MM.1S (cell line): ENCODE results near the gene NUDT21.

ENCODE experiments used
- DNase-seq: peaks from one replicate; pipeline ENCODE4 v3.0.0-alpha.2; 2015
- H2AFZ ChIP-seq: fragments of 300-600 bp; sonication (generic); 2 replicates; pipeline ENCODE4 v1.6.0; 2016; ENCODE audit warnings: antibody characterized with exemption, low read length
- H3F3A ChIP-seq: fragments of 300-600 bp; sonication (generic); 2 replicates; pipeline ENCODE4 v1.6.1; 2016; ENCODE audit warnings: mild to moderate bottlenecking, antibody characterized with exemption, low read length, moderate library complexity, mixed read lengths; ENCODE audit not compliant: insufficient read depth
- H3K27ac ChIP-seq: fragments of 300-600 bp; sonication (generic); 2 replicates; pipeline ENCODE4 v1.5.1; 2016; ENCODE audit warnings: mild to moderate bottlenecking, low read length
- H3K27me3 ChIP-seq: fragments of 300-600 bp; sonication (generic); replicated peaks from 2 replicates; pipeline ENCODE4 v1.6.0; 2016; ENCODE audit warnings: low read length; ENCODE audit not compliant: insufficient read depth
- H3K36me3 ChIP-seq: fragments of 300-600 bp; sonication (generic); replicated peaks from 2 replicates; pipeline ENCODE4 v1.6.1; 2016; ENCODE audit warnings: mild to moderate bottlenecking, low read length, mixed read lengths; ENCODE audit not compliant: insufficient read depth
- H3K4me1 ChIP-seq: fragments of 300-600 bp; sonication (generic); 2 replicates; pipeline ENCODE4 v1.6.1; 2016; ENCODE audit warnings: low read length, mixed read lengths
- H3K4me2 ChIP-seq: fragments of 300-600 bp; sonication (generic); 2 replicates; pipeline ENCODE4 v1.6.0; 2016; ENCODE audit warnings: low read depth, low read length
- H3K4me3 ChIP-seq: fragments of 300-600 bp; sonication (generic); 2 replicates; pipeline ENCODE4 v1.5.1; 2016; ENCODE audit warnings: low read length, mixed read lengths
- H3K79me2 ChIP-seq: fragments of 300-600 bp; sonication (generic); 2 replicates; pipeline ENCODE4 v1.6.1; 2016; ENCODE audit warnings: mixed run types, low read length, mixed read lengths
- H3K9ac ChIP-seq: fragments of 300-600 bp; sonication (generic); 2 replicates; pipeline ENCODE4 v1.6.1; 2016; ENCODE audit warnings: low read length, mixed read lengths
- H3K9me2 ChIP-seq: fragments of 300-600 bp; sonication (generic); replicated peaks from 2 replicates; pipeline ENCODE4 v1.6.1; 2016; ENCODE audit warnings: mild to moderate bottlenecking, low read length, mixed read lengths; ENCODE audit not compliant: insufficient read depth
- H3K9me3 ChIP-seq: fragments of 300-600 bp; sonication (generic); replicated peaks from 2 replicates; pipeline ENCODE4 v1.6.1; 2016; ENCODE audit warnings: mild to moderate bottlenecking, low read length, mixed read lengths; ENCODE audit not compliant: insufficient read depth
- H4K20me1 ChIP-seq: fragments of 300-600 bp; sonication (generic); 2 replicates; pipeline ENCODE4 v1.6.1; 2016; ENCODE audit warnings: mild to moderate bottlenecking, low read length, moderate library complexity, mixed read lengths; ENCODE audit not compliant: insufficient read depth
- CTCF ChIP-seq: fragments of 300-600 bp; sonication (generic); IDR thresholded peaks from 2 replicates; pipeline ENCODE4 v1.5.1; 2016; ENCODE audit warnings: antibody characterized with exemption, low read length, mixed read lengths
- EZH2 ChIP-seq: fragments of 300-600 bp; sonication (generic); optimal IDR thresholded peaks from 2 replicates; pipeline ENCODE3; 2017; ENCODE audit warnings: low read depth, mild to moderate bottlenecking, antibody characterized with exemption, low read length, mixed read lengths
- EZH2phosphoT487 ChIP-seq: fragments of 300-600 bp; sonication (generic); IDR thresholded peaks from 2 replicates; pipeline ENCODE4 v1.6.1; 2018; ENCODE audit warnings: antibody characterized with exemption, low read length

Gene NUDT21

GRCh38 chr16:56475201-56475600, 24.1 kb upstream of the NUDT21 start:
- H3K4me1 ChIP-seq = no peaks in the 10 kb centered on the region
- H3K9me2 ChIP-seq = no peaks in the 10 kb centered on the region
- no peak overlapping the region for H3K4me2 ChIP-seq
- no peak overlapping the region for H3K9ac ChIP-seq
- no peak for DNase-seq
- H3K4me3 ChIP-seq = no peak overlapping the region
- H3F3A ChIP-seq = no peaks in the 10 kb centered on the region
- no peaks in the 10 kb centered on the region for H3K9me3 ChIP-seq
- TF ChIP-seq CTCF (no peak), EZH2 (no peak), EZH2phosphoT487 (no peak)
- no peaks in the 10 kb centered on the region for H3K79me2 ChIP-seq
- H2AFZ ChIP-seq = no peak overlapping the region
- H3K36me3 ChIP-seq = peaks cover 10% of the 10 kb centered on the region
- no peaks in the 10 kb centered on the region for H4K20me1 ChIP-seq
- no peaks in the 10 kb centered on the region for H3K27me3 ChIP-seq
- H3K27ac ChIP-seq = no peak overlapping the region

GRCh38 chr16:56470666-56471065, 19.5 kb upstream of the NUDT21 start:
- Histone ChIP-seq H4K20me1 (no peaks in the 10 kb centered on the region), H3K4me2 (no peak overlapping the region), H3F3A (no peaks in the 10 kb centered on the region), H3K9ac (no peak overlapping the region), H3K27ac (no peak overlapping the region), H3K4me1 (no peaks in the 10 kb centered on the region), H3K36me3 (peaks cover 26% of the 10 kb centered on the region), H2AFZ (no peak overlapping the region), H3K4me3 (no peak overlapping the region), H3K9me2 (no peaks in the 10 kb centered on the region), H3K27me3 (no peaks in the 10 kb centered on the region), H3K79me2 (no peaks in the 10 kb centered on the region), H3K9me3 (no peaks in the 10 kb centered on the region)
- no peak for DNase-seq
- TF ChIP-seq EZH2 (no peak), EZH2phosphoT487 (no peak), CTCF (no peak)

GRCh38 chr16:56470232-56470631, 19.1 kb upstream of the NUDT21 start:
- Histone ChIP-seq H3K9me3 (no peaks in the 10 kb centered on the region), H3K4me2 (no peak overlapping the region), H3K27ac (no peak overlapping the region), H3F3A (no peaks in the 10 kb centered on the region), H3K4me1 (no peaks in the 10 kb centered on the region), H3K9ac (no peak overlapping the region), H3K36me3 (peaks cover 28% of the 10 kb centered on the region), H3K4me3 (no peak overlapping the region), H2AFZ (no peak overlapping the region), H4K20me1 (no peaks in the 10 kb centered on the region), H3K27me3 (no peaks in the 10 kb centered on the region), H3K79me2 (no peaks in the 10 kb centered on the region), H3K9me2 (no peaks in the 10 kb centered on the region)
- no peak for TF ChIP-seq EZH2
- no peak for TF ChIP-seq EZH2phosphoT487
- TF ChIP-seq CTCF = no peak
- DNase-seq = no peak
